ENCODE measurements around the gene HDAC8.

DNA sequence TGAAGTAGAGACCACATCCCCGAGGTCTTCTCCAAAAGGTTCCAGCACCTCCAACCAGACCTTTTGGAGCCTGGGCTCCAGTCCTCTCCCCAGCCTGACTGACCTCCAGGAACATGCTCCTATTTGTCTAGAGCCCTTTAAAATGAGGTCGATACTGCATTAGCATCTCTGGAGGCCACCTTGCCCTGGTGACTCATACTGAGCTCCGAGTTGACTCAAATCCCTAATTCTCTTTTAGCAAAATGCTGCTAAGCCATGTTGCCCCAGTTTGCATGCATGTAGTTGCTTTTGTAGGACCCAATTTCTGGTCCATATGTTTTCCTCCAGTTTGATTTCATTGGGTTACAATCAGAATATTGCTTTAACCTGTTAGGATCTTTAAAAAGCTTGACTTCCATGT is 223.5 kb downstream of the HDAC8 start:
- TF ChIP-seq, protein P1, sequence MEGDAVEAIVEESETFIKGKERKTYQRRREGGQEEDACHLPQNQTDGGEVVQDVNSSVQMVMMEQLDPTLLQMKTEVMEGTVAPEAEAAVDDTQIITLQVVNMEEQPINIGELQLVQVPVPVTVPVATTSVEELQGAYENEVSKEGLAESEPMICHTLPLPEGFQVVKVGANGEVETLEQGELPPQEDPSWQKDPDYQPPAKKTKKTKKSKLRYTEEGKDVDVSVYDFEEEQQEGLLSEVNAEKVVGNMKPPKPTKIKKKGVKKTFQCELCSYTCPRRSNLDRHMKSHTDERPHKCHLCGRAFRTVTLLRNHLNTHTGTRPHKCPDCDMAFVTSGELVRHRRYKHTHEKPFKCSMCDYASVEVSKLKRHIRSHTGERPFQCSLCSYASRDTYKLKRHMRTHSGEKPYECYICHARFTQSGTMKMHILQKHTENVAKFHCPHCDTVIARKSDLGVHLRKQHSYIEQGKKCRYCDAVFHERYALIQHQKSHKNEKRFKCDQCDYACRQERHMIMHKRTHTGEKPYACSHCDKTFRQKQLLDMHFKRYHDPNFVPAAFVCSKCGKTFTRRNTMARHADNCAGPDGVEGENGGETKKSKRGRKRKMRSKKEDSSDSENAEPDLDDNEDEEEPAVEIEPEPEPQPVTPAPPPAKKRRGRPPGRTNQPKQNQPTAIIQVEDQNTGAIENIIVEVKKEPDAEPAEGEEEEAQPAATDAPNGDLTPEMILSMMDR (IDR thresholded peaks at IDR 0.05): no peak
- TF ChIP-seq POLR2A (IDR thresholded peaks at IDR 0.05) (no peak), EP300 (IDR thresholded peaks at IDR 0.05) (no peak)

Measured in tibial nerve (tissue), 4 donors.